ENCODE data around the gene TDRD7. TPM values are rescaled to one million over a fixed set of nuclear protein-coding genes. Genes with fewer than 3 reads are reported as not detected.

TDRD7 gene
- total RNA-seq, 1 donor from 2014 or later: 5.5 TPM

- intact Hi-C loops (cut with micrococcal nuclease): loop anchor here (5.0 kb wide), 1 partner anchor 92 kb away; the partner anchor contains the start of gene TDRD7
- no peak for DNase-seq
- H3K4me1 Mint-ChIP-seq: peaks cover 20% of the 10 kb centered on the region
- peaks cover 44% of the 10 kb centered on the region for H3K27me3 Mint-ChIP-seq
- H3K36me3 Mint-ChIP-seq (ENCODE audit: low read depth): no peaks in the 10 kb centered on the region
- H3K4me3 Mint-ChIP-seq: no peak overlapping the region
- no peak overlapping the region for H3K27ac Mint-ChIP-seq
- no peaks in the 10 kb centered on the region for H3K9me3 Mint-ChIP-seq
These were observed 92.7 kb downstream of the TDRD7 start for GRCh38 chr9:97504381-97505216.

GRCh38 chr9:97505845-97506244 is 93.9 kb downstream of the TDRD7 start:
- Mint-ChIP-seq H3K27ac (no peak overlapping the region), H3K9me3 (no peaks in the 10 kb centered on the region), H3K36me3 (ENCODE audit: low read depth) (no peaks in the 10 kb centered on the region), H3K4me3 (no peak overlapping the region), H3K4me1 (peaks cover 21% of the 10 kb centered on the region), H3K27me3 (peaks cover 33% of the 10 kb centered on the region)
- no peak for DNase-seq
- intact Hi-C loops (cut with micrococcal nuclease): no loop called here

- H3K36me3 Mint-ChIP-seq (ENCODE audit: low read depth): no peaks in the 10 kb centered on the region
These were observed 94.4 kb downstream of the TDRD7 start for GRCh38 chr9:97506306-97506705.

GRCh38 chr9:97506787-97507186 is 94.9 kb downstream of the TDRD7 start:
- intact Hi-C loops (cut with micrococcal nuclease): no loop called here
- no peak overlapping the region for H3K4me3 Mint-ChIP-seq

More at GRCh38 chr9:97506306-97506705, 94.4 kb downstream of the TDRD7 start:
- no peaks in the 10 kb centered on the region for H3K9me3 Mint-ChIP-seq
- peaks cover 22% of the 10 kb centered on the region for H3K4me1 Mint-ChIP-seq
- H3K4me3 Mint-ChIP-seq: no peak overlapping the region
- DNase-seq: no peak
- H3K27ac Mint-ChIP-seq: no peak overlapping the region
- intact Hi-C loops (cut with micrococcal nuclease): no loop called here
- peaks cover 30% of the 10 kb centered on the region for H3K27me3 Mint-ChIP-seq

GRCh38 chr9:97507428-97507984 is 95.6 kb downstream of the TDRD7 start:
- Mint-ChIP-seq H3K36me3 (ENCODE audit: low read depth) (no peaks in the 10 kb centered on the region), H3K27me3 (peaks cover 26% of the 10 kb centered on the region), H3K4me3 (no peak overlapping the region), H3K4me1 (peaks cover 24% of the 10 kb centered on the region), H3K27ac (no peak overlapping the region), H3K9me3 (no peaks in the 10 kb centered on the region)
- no peak for DNase-seq
- intact Hi-C loops (cut with micrococcal nuclease): no loop called here

More at GRCh38 chr9:97506787-97507186, 94.9 kb downstream of the TDRD7 start:
- Mint-ChIP-seq H3K27ac (no peak overlapping the region), H3K9me3 (no peaks in the 10 kb centered on the region), H3K36me3 (ENCODE audit: low read depth) (no peaks in the 10 kb centered on the region), H3K27me3 (peaks cover 30% of the 10 kb centered on the region), H3K4me1 (peaks cover 27% of the 10 kb centered on the region)
- DNase-seq: no peak

- Mint-ChIP-seq H3K36me3 (ENCODE audit: low read depth) (no peaks in the 10 kb centered on the region), H3K27ac (no peak overlapping the region), H3K4me3 (no peak overlapping the region), H3K9me3 (no peaks in the 10 kb centered on the region), H3K27me3 (peaks cover 12% of the 10 kb centered on the region), H3K4me1 (peaks cover 15% of the 10 kb centered on the region)
- no peak for DNase-seq
- intact Hi-C loops (cut with micrococcal nuclease): no loop called here
These were observed 97.0 kb downstream of the TDRD7 start for GRCh38 chr9:97508852-97509251.

- peaks cover 15% of the 10 kb centered on the region for H3K4me1 Mint-ChIP-seq
- H3K4me3 Mint-ChIP-seq: peak overlapping the region; percentile 28
- peak overlapping the region; percentile 82 for H3K27ac Mint-ChIP-seq
- H3K36me3 Mint-ChIP-seq (ENCODE audit: low read depth): no peaks in the 10 kb centered on the region
- no peaks in the 10 kb centered on the region for H3K9me3 Mint-ChIP-seq
- intact Hi-C loops (cut with micrococcal nuclease): no loop called here
- DNase-seq: peak; percentile 70
- H3K27me3 Mint-ChIP-seq: peaks cover 1% of the 10 kb centered on the region
These were observed 99.1 kb downstream of the TDRD7 start for GRCh38 chr9:97510797-97511654.

GRCh38 chr9:97511655-97512427 is 99.9 kb downstream of the TDRD7 start:
- H3K27me3 Mint-ChIP-seq: peaks cover 9% of the 10 kb centered on the region
- H3K36me3 Mint-ChIP-seq (ENCODE audit: low read depth): no peaks in the 10 kb centered on the region
- DNase-seq: no peak
- H3K4me3 Mint-ChIP-seq: peak overlapping the region; percentile 28
- H3K27ac Mint-ChIP-seq: peak overlapping the region; percentile 82
- no peaks in the 10 kb centered on the region for H3K9me3 Mint-ChIP-seq
- intact Hi-C loops (cut with micrococcal nuclease): no loop called here
- H3K4me1 Mint-ChIP-seq: peaks cover 15% of the 10 kb centered on the region

GRCh38 chr9:97512966-97513560 is 101.2 kb downstream of the TDRD7 start:
- Mint-ChIP-seq H3K27me3 (peaks cover 15% of the 10 kb centered on the region), H3K9me3 (no peaks in the 10 kb centered on the region), H3K36me3 (ENCODE audit: low read depth) (no peaks in the 10 kb centered on the region), H3K4me3 (no peak overlapping the region), H3K27ac (no peak overlapping the region), H3K4me1 (peaks cover 15% of the 10 kb centered on the region)
- DNase-seq: no peak
- intact Hi-C loops (cut with micrococcal nuclease): no loop called here

GRCh38 chr9:97514531-97514930 is 102.6 kb downstream of the TDRD7 start:
- DNase-seq: no peak
- intact Hi-C loops (cut with micrococcal nuclease): no loop called here
- Mint-ChIP-seq H3K4me3 (no peak overlapping the region), H3K27ac (no peak overlapping the region), H3K4me1 (peaks cover 19% of the 10 kb centered on the region), H3K36me3 (ENCODE audit: low read depth) (no peaks in the 10 kb centered on the region), H3K27me3 (peaks cover 29% of the 10 kb centered on the region), H3K9me3 (no peaks in the 10 kb centered on the region)

- Mint-ChIP-seq H3K36me3 (ENCODE audit: low read depth) (no peaks in the 10 kb centered on the region), H3K9me3 (no peaks in the 10 kb centered on the region), H3K27ac (no peak overlapping the region), H3K4me1 (peaks cover 17% of the 10 kb centered on the region), H3K27me3 (peaks cover 36% of the 10 kb centered on the region), H3K4me3 (no peak overlapping the region)
- no peak for DNase-seq
- intact Hi-C loops (cut with micrococcal nuclease): no loop called here
These were observed 103.8 kb downstream of the TDRD7 start for GRCh38 chr9:97515662-97516061.

GRCh38 chr9:97516111-97516510 is 104.2 kb downstream of the TDRD7 start:
- DNase-seq: no peak

More at GRCh38 chr9:97516111-97516510, 104.2 kb downstream of the TDRD7 start:
- intact Hi-C loops (cut with micrococcal nuclease): no loop called here
- no peaks in the 10 kb centered on the region for H3K36me3 Mint-ChIP-seq (ENCODE audit: low read depth)
- H3K4me1 Mint-ChIP-seq: peaks cover 12% of the 10 kb centered on the region
- no peaks in the 10 kb centered on the region for H3K9me3 Mint-ChIP-seq
- H3K27me3 Mint-ChIP-seq: peaks cover 41% of the 10 kb centered on the region
- no peak overlapping the region for H3K4me3 Mint-ChIP-seq
- no peak overlapping the region for H3K27ac Mint-ChIP-seq
